Stomach smooth muscle (tissue), 2 donors: ENCODE data around the gene ZNF513.
A peak's percentile ranks its signal among the peaks of the same experiment; 100 is the strongest.
"Not testable (repeated sequence)": the region's sequence is repeated elsewhere in the genome, so short reads cannot be mapped to it uniquely, and the experiment has no call there.

ENCODE experiments used
- H3K27ac ChIP-seq: one replicate; pipeline ENCODE4 v1.7.0; 2013; ENCODE audit warnings: mild to moderate bottlenecking, low read length, inconsistent platforms
- H3K27me3 ChIP-seq, 2 donors: one replicate each; pipeline ENCODE4 v1.7.0; 2013; ENCODE audit warnings: low read length in 2 of 2; ENCODE audit not compliant: insufficient read depth in 2 of 2, control insufficient read depth in 1 of 2
- H3K36me3 ChIP-seq, 2 donors: one replicate each; pipeline ENCODE4 v1.7.0; 2013; ENCODE audit warnings: low read length in 2 of 2; ENCODE audit not compliant: control insufficient read depth in 2 of 2, insufficient read depth in 2 of 2
- H3K4me1 ChIP-seq: one replicate; pipeline ENCODE4 v1.7.0; 2013; ENCODE audit warnings: low read length; ENCODE audit not compliant: control insufficient read depth, insufficient read depth
- H3K4me3 ChIP-seq, 2 donors: one replicate each; pipeline ENCODE4 v1.7.0; 2013; ENCODE audit warnings: low read length in 2 of 2
- H3K9ac ChIP-seq, 2 donors: one replicate each; pipeline ENCODE4 v1.7.0; 2013; ENCODE audit warnings: low read length in 2 of 2, mild to moderate bottlenecking in 1 of 2
- H3K9me3 ChIP-seq, 2 donors: one replicate each; pipeline ENCODE4 v1.7.0; 2013; ENCODE audit warnings: low read length in 2 of 2; ENCODE audit not compliant: control insufficient read depth in 2 of 2
- donor health status: healthy.
- donor health status: Pancreatic carcinoma.

The ZNF513 gene, protein sequence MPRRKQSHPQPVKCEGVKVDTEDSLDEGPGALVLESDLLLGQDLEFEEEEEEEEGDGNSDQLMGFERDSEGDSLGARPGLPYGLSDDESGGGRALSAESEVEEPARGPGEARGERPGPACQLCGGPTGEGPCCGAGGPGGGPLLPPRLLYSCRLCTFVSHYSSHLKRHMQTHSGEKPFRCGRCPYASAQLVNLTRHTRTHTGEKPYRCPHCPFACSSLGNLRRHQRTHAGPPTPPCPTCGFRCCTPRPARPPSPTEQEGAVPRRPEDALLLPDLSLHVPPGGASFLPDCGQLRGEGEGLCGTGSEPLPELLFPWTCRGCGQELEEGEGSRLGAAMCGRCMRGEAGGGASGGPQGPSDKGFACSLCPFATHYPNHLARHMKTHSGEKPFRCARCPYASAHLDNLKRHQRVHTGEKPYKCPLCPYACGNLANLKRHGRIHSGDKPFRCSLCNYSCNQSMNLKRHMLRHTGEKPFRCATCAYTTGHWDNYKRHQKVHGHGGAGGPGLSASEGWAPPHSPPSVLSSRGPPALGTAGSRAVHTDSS

DNA sequence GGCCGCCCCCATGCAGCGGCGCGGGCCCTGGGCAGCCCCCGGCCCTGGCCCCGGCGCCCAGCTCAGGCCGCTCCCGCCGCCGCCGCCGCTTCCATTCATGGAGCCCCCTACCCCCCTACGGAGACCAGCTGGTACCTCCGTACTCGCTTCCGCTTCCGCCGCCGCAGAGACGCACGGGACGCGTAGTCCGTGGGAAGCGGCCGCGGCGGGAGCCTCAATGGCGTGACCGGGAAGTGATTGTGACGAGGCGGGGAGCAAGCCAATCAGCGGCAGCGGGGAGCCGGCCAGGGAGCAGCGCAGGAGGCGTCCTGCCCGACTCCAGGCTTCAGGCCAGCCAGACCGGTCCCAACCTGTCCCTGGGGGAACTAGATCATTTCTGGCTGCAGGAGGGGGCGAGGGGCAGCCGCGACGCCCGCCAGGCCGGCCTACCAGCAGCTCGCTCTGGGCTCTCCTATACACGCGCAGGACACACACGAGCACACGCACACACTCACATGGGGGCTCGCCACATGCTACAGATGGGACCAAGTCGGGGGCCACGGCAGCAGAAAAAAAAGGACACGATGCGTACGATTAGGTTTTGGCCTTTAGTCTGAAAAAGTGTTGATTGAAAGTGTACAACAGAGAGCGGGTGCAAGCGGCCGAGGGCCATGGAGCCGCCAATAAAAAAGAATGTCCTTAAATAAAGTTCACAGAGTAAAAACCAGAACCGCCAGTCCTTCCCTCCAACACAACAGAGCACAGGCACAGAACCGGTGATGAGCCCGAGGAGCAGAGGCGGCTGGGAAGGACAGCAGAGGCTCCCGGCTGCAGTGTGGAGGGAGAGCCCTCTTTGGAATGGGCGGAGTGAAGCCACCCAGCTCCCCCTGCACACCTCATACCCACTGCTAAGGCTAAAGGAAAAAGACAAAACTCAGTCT lies at the start of gene ZNF513:
Gene ZNF513, minus strand, starts transcription at position 109 of the 920 bp plus-strand sequence. CDS start 208 bp downstream, outside the sequence.
- H3K27me3 ChIP-seq: no peaks in the 10 kb centered on the region
- H3K9ac ChIP-seq: peak within 1 kb of the TSS; percentile 88 to 92
- peaks cover 21% of the 10 kb centered on the region for H3K4me1 ChIP-seq
- peak within 1 kb of the TSS; percentile 83 for H3K4me3 ChIP-seq
- peak within 1 kb of the TSS; percentile 94 for H3K27ac ChIP-seq
- H3K9me3 ChIP-seq: no peaks in the 10 kb centered on the region
- H3K36me3 ChIP-seq: peaks cover 35 to 54% of the 10 kb centered on the region in 2 donors

GRCh38 chr2:27428978-27429541 lies 48.5 kb upstream of the ZNF513 start:
- peaks cover 10 to 11% of the 10 kb centered on the region in 2 donors for H3K36me3 ChIP-seq
- peak overlapping the region; percentile 89 to 96 for H3K9ac ChIP-seq
- no peaks in the 10 kb centered on the region for H3K9me3 ChIP-seq
- no peaks in the 10 kb centered on the region for H3K27me3 ChIP-seq
- peak overlapping the region; percentile 94 for H3K27ac ChIP-seq
- peak overlapping the region; percentile 80 to 88 for H3K4me3 ChIP-seq
- peaks cover 30% of the 10 kb centered on the region for H3K4me1 ChIP-seq

GRCh38 chr2:27428213-27428977 lies 47.9 kb upstream of the ZNF513 start, which contains the start of gene NRBP1:
Gene NRBP1, plus strand, starts transcription at chr2:27428631. Its CDS starts 4,643 bp downstream, at chr2:27433274.
- peak within 1 kb of the TSS; percentile 94 for H3K27ac ChIP-seq
- H3K9me3 ChIP-seq: no peaks in the 10 kb centered on the region
- peaks cover 28% of the 10 kb centered on the region for H3K4me1 ChIP-seq
- peaks cover 4% of the 10 kb centered on the region in 2 donors for H3K36me3 ChIP-seq
- peak within 1 kb of the TSS; percentile 89 to 96 for H3K9ac ChIP-seq
- H3K27me3 ChIP-seq: no peaks in the 10 kb centered on the region
- H3K4me3 ChIP-seq: peak within 1 kb of the TSS; percentile 80 to 88

- Histone ChIP-seq H3K9me3 (no peaks in the 10 kb centered on the region), H3K27ac (peak overlapping the region; percentile 94), H3K4me1 (peaks cover 28% of the 10 kb centered on the region), H3K4me3 (peak overlapping the region; percentile 80 to 88), H3K27me3 (no peaks in the 10 kb centered on the region), H3K36me3 (no peaks in the 10 kb centered on the region), H3K9ac (peak overlapping the region; percentile 89 to 96)
These were observed 47.3 kb upstream of the ZNF513 start for GRCh38 chr2:27427863-27428212.

- not testable (repeated sequence) for H3K27ac ChIP-seq, H3K4me3 ChIP-seq, H3K36me3 ChIP-seq, H3K9ac ChIP-seq, H3K9me3 ChIP-seq, H3K27me3 ChIP-seq
- H3K4me1 ChIP-seq: peaks cover 14% of the 10 kb centered on the region
These were observed 44.5 kb upstream of the ZNF513 start for GRCh38 chr2:27425039-27425438.

DNA sequence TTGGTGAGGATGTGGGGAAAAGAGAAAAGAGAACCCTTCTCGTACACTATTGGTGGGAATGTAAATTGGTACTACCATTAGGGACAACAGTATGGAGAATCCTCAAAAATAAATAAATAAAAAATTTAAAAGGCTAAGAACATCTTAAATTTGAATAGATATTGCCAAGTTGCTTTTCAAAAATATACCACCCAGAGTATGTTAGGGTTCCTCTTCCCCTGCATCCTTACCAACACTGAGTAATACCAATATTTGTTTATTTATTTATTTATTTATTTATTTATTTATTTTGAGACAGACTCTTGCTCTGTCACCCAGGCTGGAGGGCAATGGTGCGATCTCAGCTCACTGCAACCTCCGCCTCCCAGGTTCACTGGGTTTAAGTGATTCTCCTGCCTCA lies 42.4 kb upstream of the ZNF513 start:
- Histone ChIP-seq H3K36me3 (no peaks in the 10 kb centered on the region), H3K27ac (no peak overlapping the region), H3K9me3 (no peaks in the 10 kb centered on the region), H3K4me1 (peaks cover 4% of the 10 kb centered on the region), H3K9ac (no peak overlapping the region), H3K27me3 (no peaks in the 10 kb centered on the region), H3K4me3 (no peak overlapping the region)

DNA sequence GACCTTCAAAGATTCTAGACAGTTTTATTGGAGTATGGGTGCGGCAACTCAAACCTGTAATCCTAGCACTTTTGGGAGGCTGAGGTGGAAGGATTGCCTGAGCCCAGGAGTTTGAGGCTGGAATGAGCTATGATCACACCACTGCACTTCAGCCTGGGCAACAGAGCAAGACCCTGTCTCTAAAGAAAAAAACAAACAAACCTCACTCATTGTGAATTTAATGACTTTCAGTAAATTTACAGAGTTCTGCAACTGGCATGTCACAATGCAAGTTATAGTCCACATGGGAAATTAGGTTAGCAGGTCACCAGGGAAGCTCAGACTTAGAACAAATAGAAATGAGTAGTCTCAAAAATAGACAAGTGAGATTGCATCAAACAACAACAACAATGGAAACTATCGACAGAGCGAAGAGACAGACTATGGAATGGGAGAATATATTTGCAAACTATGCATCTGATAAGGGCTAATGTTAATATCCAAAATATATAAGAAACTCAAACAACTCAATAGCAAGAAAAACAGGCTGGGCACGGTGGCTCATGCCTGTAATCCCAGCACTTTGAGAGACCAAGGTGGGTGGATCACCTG lies 41.2 kb upstream of the ZNF513 start:
- Histone ChIP-seq H3K36me3 (no peaks in the 10 kb centered on the region), H3K9ac (no peak overlapping the region), H3K27me3 (no peaks in the 10 kb centered on the region), H3K27ac (no peak overlapping the region), H3K4me3 (no peak overlapping the region), H3K9me3 (no peaks in the 10 kb centered on the region), H3K4me1 (no peaks in the 10 kb centered on the region)

DNA sequence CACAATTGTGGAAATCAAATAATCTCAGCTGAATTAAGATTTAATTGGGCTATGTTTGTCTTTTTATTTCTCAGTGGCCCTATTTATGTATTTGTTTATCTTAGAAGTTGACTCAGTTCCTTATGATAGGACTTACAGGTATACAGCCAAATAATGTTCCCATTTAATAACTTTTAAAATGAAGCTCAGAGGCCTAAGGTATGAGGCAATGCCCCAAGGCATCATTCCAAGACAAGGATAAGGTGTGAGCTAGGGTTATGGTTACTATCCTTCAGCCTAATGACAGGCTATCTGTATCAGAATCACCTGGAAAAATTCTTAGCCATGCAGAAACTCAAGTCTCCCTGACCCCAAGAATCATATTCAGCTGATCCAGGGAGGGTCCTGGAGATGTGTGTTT lies 40.5 kb upstream of the ZNF513 start:
- Histone ChIP-seq H3K27me3 (no peaks in the 10 kb centered on the region), H3K27ac (no peak overlapping the region), H3K4me1 (no peaks in the 10 kb centered on the region), H3K9me3 (no peaks in the 10 kb centered on the region), H3K9ac (no peak overlapping the region), H3K36me3 (no peaks in the 10 kb centered on the region), H3K4me3 (no peak overlapping the region)

- Histone ChIP-seq H3K4me3 (no peak overlapping the region), H3K27me3 (no peaks in the 10 kb centered on the region), H3K36me3 (no peaks in the 10 kb centered on the region), H3K27ac (no peak overlapping the region), H3K9me3 (no peaks in the 10 kb centered on the region), H3K4me1 (no peaks in the 10 kb centered on the region), H3K9ac (no peak overlapping the region)
These were observed 35.6 kb upstream of the ZNF513 start for GRCh38 chr2:27416151-27416550.
